OCI-LY3 (cell line): ENCODE measurements around the gene P4HTM.

Experiments
- EZH2phosphoT487 ChIP-seq: fragments of 200-600 bp; shearing (Covaris generic); IDR thresholded peaks from 2 replicates; pipeline ENCODE4 v1.6.1; 2018; ENCODE audit warnings: antibody characterized with exemption, mixed run types, low read depth
- TF ChIP-seq, protein P1 (sequence below): fragments of 200-600, 300-600 bp; sonication (generic); IDR thresholded peaks from 2 replicates; pipeline ENCODE4 v1.5.1; 2014; ENCODE audit warnings: antibody characterized with exemption, low read length, low read depth

DNA sequence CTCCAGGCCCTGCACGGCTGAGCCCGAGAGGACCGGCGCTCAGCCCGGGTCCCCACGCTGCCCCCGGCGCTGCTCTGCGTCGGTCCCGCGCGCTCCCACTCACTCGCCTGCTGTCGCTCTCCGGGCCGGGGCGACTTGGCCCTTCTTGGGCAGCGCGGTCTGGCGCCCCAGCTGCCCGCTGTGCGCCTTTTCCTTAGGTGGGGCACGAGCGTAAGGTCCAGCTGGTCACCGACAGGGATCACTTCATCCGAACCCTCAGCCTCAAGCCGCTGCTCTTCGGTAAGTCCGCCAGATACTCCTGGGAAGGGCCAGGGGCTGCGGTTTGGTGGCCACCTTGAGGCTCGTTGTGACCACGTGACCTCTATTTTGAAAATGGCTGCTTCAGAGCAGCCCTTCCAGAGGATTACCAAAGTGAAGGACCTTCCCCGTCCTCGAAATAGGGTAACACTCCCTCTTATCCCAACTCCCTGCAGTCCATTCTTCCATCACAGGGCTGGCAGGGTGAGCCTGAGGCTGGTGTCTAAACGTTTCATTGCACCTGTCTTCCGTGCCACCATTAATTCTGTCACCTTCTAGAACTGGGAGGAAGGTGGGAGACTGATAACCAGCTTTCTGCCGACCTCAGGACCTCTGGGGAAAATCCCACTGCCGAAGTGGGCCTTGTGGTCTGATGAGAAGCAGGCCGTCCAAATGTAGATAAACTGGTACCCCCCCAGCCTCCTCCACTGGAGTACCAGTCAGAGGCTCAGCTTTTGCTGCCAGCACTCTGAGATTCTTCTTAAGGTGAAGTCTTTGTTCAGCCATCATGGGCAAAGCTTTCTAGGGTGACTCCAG, 812 bp downstream of the P4HTM start:
- TF ChIP-seq, protein P1, sequence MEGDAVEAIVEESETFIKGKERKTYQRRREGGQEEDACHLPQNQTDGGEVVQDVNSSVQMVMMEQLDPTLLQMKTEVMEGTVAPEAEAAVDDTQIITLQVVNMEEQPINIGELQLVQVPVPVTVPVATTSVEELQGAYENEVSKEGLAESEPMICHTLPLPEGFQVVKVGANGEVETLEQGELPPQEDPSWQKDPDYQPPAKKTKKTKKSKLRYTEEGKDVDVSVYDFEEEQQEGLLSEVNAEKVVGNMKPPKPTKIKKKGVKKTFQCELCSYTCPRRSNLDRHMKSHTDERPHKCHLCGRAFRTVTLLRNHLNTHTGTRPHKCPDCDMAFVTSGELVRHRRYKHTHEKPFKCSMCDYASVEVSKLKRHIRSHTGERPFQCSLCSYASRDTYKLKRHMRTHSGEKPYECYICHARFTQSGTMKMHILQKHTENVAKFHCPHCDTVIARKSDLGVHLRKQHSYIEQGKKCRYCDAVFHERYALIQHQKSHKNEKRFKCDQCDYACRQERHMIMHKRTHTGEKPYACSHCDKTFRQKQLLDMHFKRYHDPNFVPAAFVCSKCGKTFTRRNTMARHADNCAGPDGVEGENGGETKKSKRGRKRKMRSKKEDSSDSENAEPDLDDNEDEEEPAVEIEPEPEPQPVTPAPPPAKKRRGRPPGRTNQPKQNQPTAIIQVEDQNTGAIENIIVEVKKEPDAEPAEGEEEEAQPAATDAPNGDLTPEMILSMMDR, result no peak
- TF ChIP-seq EZH2phosphoT487, result no peak
